WERI-Rb-1 (cell line): Measurements from ENCODE around the gene SLC22A17.
A peak's percentile ranks its signal among the peaks of the same experiment; 100 is the strongest.

Experiments
- DNase-seq: peaks from one replicate; pipeline ENCODE4 v3.0.0-alpha.2; 2020
- H3K27ac ChIP-seq: fragments of 250-450 bp; sonication (Bioruptor Pico); 2 replicates; pipeline ENCODE4 v1.5.1; 2020; ENCODE audit warnings: mild to moderate bottlenecking, moderate library complexity
- H3K27me3 ChIP-seq: fragments of 250-450 bp; sonication (Bioruptor Pico); 2 replicates; pipeline ENCODE4 v1.5.1; 2021; ENCODE audit warnings: mild to moderate bottlenecking, low read depth, moderate library complexity; ENCODE audit not compliant: insufficient read depth, severe bottlenecking
- H3K36me3 ChIP-seq: fragments of 250-450 bp; sonication (Bioruptor Pico); 2 replicates; pipeline ENCODE4 v1.5.1; 2020; ENCODE audit warnings: mild to moderate bottlenecking, moderate library complexity
- H3K4me3 ChIP-seq: 2 replicates; pipeline ENCODE4 v1.5.1; 2011; ENCODE audit warnings: low read depth, mild to moderate bottlenecking, control low read depth, low read length
- H3K9me3 ChIP-seq: fragments of 250-450 bp; sonication (Bioruptor Pico); 2 replicates; pipeline ENCODE4 v1.5.1; 2021; ENCODE audit warnings: mild to moderate bottlenecking, moderate library complexity; ENCODE audit not compliant: severe bottlenecking
- TF ChIP-seq, protein P1 (sequence below): IDR thresholded peaks from 2 replicates; pipeline ENCODE4 v1.5.1; 2011; ENCODE audit warnings: low read depth, mild to moderate bottlenecking, control low read depth, inconsistent platforms, low read length

Gene SLC22A17

DNA sequence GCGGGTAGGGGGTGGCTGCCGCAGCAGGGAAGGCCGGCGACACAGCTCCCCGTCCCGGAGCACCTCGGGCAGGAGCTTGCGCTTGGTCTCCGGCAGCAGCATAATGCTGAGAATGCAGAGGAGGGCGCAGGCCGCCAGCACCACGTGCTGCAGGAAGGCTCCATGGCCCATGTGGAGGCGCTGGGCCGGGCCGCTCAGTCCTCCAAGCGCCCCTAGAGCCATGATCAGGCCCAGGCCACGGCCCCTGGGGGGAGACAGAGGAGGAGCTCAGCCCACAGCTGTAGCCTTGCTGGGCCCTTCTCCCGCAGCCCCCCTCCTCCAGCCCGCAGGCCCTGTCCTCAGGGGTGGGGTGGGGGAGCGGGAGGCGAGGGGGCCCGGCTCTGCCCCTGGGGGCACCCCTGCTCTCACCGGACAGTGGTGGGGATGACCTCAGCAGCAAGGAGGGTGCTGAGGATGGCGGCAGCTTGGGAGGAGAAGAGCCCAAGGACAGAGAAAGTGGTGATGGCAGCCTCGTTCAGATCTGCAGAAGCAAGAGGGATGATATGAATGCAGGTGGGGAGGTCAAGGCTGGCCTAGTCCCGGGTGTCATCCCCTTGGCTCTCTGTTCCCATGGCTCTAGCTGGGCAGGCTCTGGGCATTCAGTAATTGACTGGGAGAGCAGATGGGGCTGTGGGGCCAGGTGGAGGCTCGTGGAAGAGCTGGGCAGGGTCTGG, 5.8 kb downstream of the SLC22A17 start:
- H3K36me3 ChIP-seq = no peaks in the 10 kb centered on the region
- no peaks in the 10 kb centered on the region for H3K9me3 ChIP-seq
- H3K4me3 ChIP-seq = no peak overlapping the region
- TF ChIP-seq, protein P1, sequence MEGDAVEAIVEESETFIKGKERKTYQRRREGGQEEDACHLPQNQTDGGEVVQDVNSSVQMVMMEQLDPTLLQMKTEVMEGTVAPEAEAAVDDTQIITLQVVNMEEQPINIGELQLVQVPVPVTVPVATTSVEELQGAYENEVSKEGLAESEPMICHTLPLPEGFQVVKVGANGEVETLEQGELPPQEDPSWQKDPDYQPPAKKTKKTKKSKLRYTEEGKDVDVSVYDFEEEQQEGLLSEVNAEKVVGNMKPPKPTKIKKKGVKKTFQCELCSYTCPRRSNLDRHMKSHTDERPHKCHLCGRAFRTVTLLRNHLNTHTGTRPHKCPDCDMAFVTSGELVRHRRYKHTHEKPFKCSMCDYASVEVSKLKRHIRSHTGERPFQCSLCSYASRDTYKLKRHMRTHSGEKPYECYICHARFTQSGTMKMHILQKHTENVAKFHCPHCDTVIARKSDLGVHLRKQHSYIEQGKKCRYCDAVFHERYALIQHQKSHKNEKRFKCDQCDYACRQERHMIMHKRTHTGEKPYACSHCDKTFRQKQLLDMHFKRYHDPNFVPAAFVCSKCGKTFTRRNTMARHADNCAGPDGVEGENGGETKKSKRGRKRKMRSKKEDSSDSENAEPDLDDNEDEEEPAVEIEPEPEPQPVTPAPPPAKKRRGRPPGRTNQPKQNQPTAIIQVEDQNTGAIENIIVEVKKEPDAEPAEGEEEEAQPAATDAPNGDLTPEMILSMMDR = no peak
- H3K27me3 ChIP-seq = no peaks in the 10 kb centered on the region
- no peak overlapping the region for H3K27ac ChIP-seq
- no peak for DNase-seq

DNA sequence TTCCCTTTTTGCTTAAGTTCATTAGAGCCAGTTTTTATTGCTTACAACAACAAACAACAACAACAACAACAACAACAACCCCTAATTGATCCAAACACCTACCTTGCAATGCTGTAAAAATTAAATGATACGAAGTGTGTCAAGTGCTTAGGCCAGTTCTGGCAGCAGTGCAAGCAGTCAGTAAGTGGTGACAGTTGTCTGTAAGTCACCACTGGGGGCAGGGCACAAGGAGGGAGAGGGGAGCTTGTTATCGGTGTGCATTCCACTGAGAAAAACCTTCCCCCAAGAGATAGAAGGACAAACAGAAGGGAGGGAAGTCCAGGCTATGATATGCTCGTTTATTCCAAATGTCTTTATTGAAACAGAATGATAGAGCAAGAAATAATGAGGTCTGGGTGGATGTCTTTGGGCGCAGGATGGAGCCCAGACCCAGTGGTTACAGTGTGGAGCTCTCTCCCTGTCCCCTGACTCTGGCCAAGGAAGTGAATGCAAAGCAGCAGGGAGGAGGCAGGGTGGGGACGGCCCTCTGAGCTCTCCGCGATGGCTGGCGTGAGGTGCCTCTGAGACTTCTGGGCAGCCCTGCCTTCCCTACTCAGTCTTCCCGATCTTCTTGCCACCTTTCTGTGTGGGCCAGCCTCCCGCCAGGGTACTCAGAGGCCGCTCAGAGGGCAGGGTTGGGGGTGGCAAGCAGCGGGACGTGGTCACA, 6.5 kb downstream of the SLC22A17 start:
- Histone ChIP-seq H3K27me3 (no peaks in the 10 kb centered on the region), H3K9me3 (no peaks in the 10 kb centered on the region), H3K36me3 (no peaks in the 10 kb centered on the region), H3K4me3 (no peak overlapping the region), H3K27ac (no peak overlapping the region)
- TF ChIP-seq, protein P1 = peak; percentile 45
- peak; percentile 40 for DNase-seq

DNA sequence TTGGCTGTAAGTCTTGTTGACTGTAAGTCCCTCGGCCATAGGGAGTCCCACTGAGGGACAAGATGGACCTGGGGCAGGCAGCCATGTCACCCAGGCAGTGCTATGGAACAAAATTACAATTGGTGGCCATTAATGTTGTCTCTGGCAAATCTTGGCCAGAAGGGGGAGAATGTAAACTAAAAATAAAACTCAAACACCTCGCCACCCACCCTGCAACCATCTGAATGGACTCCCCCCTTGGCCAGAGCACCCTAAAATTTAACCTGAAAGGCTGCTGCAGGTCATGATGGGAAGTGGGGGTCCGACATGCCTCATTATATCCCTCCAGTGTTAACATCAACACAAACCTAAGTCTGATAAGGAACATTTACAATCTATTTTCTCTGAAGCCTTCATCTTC, 8.2 kb downstream of the SLC22A17 start:
- Histone ChIP-seq H3K27ac (no peak overlapping the region), H3K27me3 (no peaks in the 10 kb centered on the region), H3K9me3 (peaks cover 9% of the 10 kb centered on the region), H3K4me3 (no peak overlapping the region), H3K36me3 (no peaks in the 10 kb centered on the region)
- TF ChIP-seq, protein P1 = no peak
- no peak for DNase-seq

DNA sequence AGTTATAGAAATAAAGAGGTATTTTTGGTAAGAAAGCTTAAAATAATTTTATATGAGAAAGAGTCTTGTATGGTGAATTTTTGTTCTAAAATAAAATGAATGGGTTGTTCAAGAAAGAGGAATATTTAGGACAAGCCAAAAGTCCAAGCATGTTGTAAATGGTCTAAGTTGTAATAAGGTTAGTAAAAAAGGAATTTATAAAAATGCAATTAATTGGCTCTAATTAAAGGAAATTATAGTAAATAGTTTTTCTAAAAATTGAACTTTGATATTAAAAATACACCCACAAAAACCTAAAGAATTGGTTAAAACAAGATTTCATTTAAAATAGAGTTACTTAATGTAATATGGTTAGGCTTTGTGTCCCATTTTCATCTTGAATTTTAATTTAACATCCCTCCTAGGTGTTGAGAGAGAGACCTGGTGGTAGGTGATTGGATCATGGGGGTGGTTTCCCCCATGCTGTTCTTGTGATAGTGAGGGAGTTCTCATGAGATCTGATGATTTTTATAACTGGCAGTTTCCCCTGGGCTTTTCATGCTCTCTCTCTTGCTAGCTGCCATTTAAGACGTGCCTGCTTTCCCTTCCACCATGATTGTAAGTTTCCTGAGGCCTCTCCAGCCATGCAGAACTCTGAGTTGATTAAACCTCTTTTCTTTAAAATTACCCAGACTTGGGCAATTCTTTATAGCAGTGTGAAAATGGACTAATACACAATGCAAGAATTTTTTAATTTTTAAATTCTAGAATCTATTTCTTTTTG, 13.0 kb downstream of the SLC22A17 start:
- H3K36me3 ChIP-seq = no peaks in the 10 kb centered on the region
- DNase-seq = no peak
- TF ChIP-seq, protein P1 = no peak
- no peak overlapping the region for H3K4me3 ChIP-seq
- no peak overlapping the region for H3K27ac ChIP-seq
- no peaks in the 10 kb centered on the region for H3K27me3 ChIP-seq
- H3K9me3 ChIP-seq = peaks cover 11% of the 10 kb centered on the region

DNA sequence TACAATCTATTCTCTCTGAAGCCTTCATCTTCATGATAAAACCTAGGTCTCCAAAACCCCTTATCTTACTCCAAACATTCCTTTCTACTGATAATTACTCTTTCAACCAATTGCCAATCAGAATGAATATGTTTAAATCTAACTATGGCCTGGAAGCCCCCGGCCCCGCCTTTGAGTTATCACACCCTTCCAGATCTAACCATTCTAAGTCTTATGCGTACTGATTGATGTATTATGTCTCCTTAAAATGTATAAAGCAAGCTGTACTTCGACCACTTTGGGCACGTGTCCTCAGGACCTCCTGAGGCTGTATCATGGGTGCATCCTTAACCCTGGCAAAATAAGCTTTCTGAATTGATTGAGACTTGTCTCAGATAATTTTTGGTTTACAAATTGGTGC, 17.1 kb downstream of the SLC22A17 start:
- Histone ChIP-seq H3K36me3 (no peaks in the 10 kb centered on the region), H3K9me3 (peaks cover 11% of the 10 kb centered on the region), H3K27me3 (no peaks in the 10 kb centered on the region), H3K4me3 (no peak overlapping the region), H3K27ac (no peak overlapping the region)
- TF ChIP-seq, protein P1 = no peak
- no peak for DNase-seq
